Stimulated activated CD4-positive, alpha-beta T cell treated with anti-CD3 and anti-CD28 coated beads, Interleukin-12 subunit alpha, Interleukin-12 subunit beta, amount 100 ng/mL, for 4 hours (primary cell): Measurements from ENCODE around the gene C1orf167.

Experiments used
- DNase-seq: peaks from one replicate; pipeline ENCODE4 v3.0.0-alpha.2; 2020

The C1orf167 gene

GRCh38 chr1:11767922-11768704, 6.1 kb downstream of the C1orf167 start:
- DNase-seq, result no peak

GRCh38 chr1:11768821-11769220, 6.8 kb downstream of the C1orf167 start:
- DNase-seq, result no peak

DNA sequence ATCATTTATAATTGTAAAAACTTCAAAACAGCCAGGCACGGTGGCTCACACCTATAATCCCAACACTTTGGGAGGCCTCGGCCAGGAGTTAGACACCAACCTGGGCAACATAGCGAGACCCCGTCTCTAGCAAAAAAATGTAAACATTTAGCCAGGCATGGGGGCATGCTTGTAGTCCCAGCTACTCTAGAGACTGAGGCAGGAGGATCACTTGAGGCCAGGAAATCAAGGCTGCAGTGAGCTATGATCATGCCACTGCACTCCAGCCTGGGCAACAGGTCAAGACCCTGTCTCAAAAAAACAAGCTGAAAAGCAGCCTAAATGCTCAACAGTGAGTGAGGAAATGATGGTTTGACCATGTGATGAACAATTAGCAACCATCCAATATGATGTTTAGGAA, 7.3 kb downstream of the C1orf167 start:
- no peak for DNase-seq

DNA sequence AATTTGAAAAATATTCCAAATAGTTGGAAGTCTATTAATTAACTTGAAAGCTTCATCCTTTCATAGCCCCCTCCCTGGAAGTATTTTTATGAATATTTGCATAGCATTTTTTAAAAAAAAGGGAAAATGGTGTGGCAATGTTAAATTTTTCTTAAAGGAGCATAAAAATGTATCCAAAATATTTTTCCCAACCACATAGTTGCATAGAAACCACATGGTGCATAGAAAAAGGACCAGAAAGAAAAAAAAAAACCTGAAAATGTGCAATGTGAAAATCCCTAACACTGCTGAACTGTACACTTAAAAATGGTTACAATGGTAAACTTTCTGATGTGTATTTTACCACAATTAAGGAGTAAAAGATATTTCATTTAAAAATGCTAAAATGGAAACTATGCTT, 8.0 kb downstream of the C1orf167 start:
- no peak for DNase-seq

GRCh38 chr1:11771481-11772043, 9.6 kb downstream of the C1orf167 start:
- DNase-seq, result no peak

DNA sequence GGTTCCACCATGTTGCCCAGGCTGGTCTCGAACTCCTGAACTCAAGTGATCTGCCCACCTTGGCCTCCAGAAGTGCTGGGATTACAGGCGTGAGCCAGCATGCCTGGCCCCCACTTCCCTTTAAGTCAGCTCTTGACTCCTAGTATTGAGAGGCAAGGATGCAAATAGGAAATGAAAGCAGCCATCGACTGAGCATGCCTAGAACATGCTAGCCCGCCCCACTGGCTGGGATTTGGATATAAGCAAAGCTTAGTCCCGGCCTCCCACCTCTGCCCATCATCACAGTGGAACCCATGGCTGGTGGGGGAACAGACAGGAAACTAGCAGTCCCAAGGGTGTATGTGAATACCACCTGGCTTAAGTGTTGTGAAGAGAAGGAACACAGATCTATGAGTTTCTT, 10.5 kb downstream of the C1orf167 start:
- DNase-seq, result no peak

DNA sequence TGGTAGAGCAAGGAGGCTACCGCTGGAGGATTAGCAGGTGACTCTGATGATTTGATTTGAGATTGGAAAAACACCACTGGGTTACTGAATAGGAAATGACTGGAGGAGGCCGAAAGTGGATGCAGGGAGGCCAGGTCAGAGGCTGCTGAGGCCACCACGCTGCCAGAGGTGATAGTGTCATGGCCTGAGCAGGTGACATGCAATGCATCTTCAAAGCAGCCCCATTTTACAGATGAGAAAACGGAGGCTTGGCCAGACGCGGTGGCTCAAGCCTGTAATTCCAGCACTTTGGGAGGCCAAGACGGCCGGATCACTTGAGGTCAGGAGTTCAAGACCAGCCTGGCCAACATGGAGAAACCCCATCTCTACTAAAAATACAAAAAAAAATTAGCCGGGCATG, 12.8 kb downstream of the C1orf167 start:
- no peak for DNase-seq

- no peak for DNase-seq
Measured at GRCh38 chr1:11777658-11778322, 15.8 kb downstream of the C1orf167 start.

GRCh38 chr1:11778336-11778735, 16.3 kb downstream of the C1orf167 start:
- no peak for DNase-seq

DNA sequence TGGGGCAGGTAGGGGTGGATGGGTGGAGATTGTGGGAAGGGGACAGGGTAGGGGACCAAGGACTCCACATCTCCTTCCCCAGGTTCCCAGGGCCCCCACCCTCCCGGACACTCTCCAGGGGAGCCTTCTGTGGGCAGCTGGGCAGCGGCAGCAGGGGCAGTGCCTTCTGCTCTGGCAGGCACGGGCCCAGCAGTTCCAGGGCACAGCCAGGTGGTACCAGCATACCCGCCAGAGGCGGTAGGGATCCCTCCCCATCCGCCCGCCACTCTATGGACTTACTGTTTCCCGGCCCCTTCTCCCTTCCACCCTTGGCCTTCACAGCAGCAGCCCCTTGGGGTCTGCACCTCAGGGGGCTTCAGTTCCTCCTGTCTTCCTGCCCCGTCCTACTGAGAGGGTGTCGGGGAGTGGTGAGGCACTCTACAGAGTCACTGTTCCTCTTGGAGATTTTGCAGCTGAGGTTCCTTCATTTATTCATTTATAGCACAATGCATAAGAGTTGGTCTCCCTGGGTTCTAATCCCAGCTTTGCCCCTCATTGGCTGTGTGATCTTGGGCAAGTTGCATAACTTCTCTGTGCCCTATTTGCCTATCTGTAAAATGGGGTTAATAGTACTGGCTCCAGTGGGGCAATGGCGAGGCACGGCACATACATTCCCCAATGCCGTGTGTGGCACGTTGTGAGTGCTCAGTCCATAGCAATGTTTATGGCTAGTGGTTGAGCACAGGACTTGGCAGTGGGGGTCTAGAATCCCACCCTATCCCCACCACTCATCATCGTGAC, 17.0 kb downstream of the C1orf167 start:
- no peak for DNase-seq

DNA sequence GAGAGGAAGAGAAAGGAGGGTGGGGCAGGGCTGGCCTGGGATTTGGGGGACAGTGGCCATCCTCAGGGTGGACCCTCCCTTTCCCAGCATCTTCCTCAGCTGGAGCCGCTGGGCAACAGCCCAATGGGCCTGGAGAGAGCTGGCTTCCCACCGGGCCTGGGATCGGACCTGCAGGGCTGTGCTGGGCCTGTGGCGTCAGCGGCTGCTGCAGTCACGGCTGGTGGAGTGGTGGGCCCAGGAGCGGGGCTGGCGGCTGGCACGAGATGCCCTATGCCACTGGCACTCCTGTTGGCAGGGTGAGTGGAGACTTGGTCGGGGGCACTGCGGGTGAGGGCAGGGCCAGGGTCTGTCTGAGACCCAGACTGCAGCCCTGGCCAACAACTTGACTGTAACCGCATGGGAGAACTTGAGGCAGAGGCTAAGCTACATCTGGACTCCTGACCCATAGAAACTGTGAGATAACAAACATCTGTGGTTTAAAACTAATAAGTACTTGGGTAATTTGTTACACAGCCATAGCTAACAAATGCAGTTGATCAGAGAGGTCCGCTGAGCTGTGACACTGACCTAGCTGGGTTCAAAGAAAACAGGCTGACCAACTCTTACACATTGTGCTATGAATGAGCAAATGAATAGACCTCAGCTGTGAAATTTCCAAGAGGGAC, 17.9 kb downstream of the C1orf167 start:
- no peak for DNase-seq

- DNase-seq, result no peak
Measured at GRCh38 chr1:11780380-11781147, 18.6 kb downstream of the C1orf167 start.

DNA sequence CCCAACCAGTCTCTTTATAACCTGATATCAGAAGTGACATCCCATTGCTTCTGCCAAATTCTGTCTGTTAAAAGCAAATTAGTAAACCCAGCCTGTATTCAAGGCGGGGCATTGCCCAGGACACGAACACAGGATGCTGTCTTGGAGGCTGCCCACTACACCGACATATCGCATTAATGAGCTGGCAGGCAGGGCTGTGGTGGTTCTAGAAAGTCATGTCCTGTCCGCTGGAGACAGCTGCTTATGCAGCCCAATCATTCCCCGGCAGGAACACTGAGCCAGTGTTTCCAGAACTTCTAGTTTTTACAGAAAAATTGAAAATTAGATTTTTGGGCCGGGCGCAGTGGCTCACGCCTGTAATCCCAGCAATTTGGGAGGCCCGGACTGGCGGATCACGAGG, 19.3 kb downstream of the C1orf167 start:
- DNase-seq, result no peak

GRCh38 chr1:11782127-11782708, 20.2 kb downstream of the C1orf167 start:
- no peak for DNase-seq

- DNase-seq, result no peak
Measured at GRCh38 chr1:11783556-11783955, 21.6 kb downstream of the C1orf167 start.

GRCh38 chr1:11784256-11784992, 22.4 kb downstream of the C1orf167 start:
- no peak for DNase-seq

DNA sequence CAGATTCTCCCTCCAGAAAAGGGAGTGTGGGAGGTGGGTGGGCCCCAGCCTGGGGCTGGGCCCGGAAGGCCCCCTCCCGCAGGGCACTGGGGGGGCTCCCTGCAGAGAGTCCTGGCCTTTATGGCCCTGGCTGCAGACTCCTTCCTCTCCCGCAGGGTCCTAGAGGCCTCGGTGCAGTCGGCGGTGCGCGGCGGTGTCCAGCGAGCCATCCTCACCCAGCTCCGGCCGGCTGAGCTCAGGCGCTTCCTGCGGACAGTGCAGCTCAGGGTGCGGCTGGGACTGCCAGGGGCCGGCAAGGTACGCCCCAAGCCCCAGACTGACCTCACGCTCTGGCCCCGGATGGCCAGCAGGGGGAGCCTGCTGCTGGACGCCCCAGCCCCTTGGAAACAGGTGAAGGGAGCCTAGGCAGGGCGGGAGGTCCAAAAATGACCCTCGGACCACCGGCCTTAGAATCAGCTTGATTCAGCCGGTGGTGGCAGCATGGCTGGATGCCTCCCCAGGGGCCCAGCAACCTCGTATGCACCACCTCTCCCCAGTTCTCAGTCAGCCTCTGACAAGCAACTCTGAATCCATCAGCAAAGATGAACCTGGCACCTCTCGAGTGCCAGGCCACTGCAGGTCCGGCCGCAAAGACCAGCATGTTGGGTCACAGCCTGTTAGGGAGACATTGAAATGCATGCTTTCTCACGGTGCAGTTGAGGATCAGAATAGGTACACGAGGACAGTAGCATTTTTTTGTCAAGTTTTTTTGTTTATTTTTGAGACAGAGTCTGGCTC, 23.2 kb downstream of the C1orf167 start:
- DNase-seq, result peak; percentile 42

- DNase-seq, result no peak
Measured at GRCh38 chr1:11786168-11786567, 24.2 kb downstream of the C1orf167 start.

DNA sequence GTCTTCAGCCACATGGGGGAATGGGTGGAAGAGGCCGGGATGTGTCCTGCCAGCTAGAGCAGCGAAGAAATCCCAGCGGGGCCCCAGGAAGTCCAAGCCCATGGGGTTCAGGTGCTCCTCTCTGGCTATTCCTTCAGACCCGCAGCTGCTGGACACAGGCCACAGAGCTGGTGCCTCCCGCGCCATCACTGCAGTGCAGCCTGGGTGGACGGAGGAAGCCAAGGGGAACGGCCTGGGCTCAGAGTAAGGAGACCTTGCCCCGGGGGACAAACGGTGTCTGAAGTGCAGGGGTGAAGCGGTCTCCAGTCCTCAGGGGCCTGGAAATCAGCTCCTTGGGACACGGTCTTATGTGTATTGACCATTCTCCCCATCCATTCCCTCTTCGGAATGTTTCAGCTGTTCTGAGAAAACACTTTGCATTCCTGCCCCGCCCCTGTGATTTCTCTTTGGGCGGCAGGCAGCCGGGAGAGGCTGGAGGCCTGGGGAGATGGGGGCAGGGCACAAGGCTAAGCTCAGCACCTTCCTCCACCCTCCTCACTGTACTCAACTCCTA, 25.3 kb downstream of the C1orf167 start:
- no peak for DNase-seq
